ENCODE data around the gene ZDHHC15.
A peak's percentile ranks its signal among the peaks of the same experiment; 100 is the strongest.
"Not testable (repeated sequence)": the region's sequence is repeated elsewhere in the genome, so short reads cannot be mapped to it uniquely, and the experiment has no call there.

Gene ZDHHC15

GRCh38 chrX:75348601-75349000, 174.2 kb downstream of the ZDHHC15 start:
- DNase-seq, H3K4me3 Mint-ChIP-seq, H3K27me3 Mint-ChIP-seq, H3K4me1 Mint-ChIP-seq, H3K27ac Mint-ChIP-seq, H3K36me3 Mint-ChIP-seq, CTCF ChIA-PET: not testable (repeated sequence)
- peaks cover 11% of the 10 kb centered on the region for H3K9me3 Mint-ChIP-seq

DNA sequence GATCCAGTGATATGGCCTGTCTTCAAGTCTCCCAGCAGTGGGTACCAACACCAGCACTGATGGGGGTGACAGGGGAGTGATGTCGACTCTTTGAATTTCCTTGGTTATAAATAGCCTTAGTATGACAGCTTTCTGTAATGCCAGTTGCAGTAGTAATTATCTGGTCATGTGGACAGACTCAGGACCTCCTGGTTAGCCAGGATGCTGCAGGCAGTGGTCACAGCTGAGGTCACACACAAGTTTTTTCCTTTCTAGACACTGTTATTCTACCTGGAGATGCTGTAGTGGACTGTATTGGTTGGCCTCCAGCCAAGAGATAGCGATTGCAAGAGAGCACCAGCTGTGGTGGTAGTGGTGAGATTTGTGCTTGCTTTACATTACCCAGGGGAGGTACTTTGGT, 185.3 kb downstream of the ZDHHC15 start:
- Mint-ChIP-seq H3K4me1 (no peaks in the 10 kb centered on the region), H3K9me3 (peaks cover 7% of the 10 kb centered on the region), H3K36me3 (peaks cover 7% of the 10 kb centered on the region), H3K4me3 (no peak overlapping the region), H3K27ac (no peak overlapping the region), H3K27me3 (no peaks in the 10 kb centered on the region)
- CTCF ChIA-PET, result no interaction called here
- no peak for DNase-seq

- CTCF ChIA-PET, result no interaction called here
Observed at GRCh38 chrX:75335127-75335458, 187.7 kb downstream of the ZDHHC15 start.

GRCh38 chrX:75334407-75335126, 188.3 kb downstream of the ZDHHC15 start:
- CTCF ChIA-PET, H3K4me3 Mint-ChIP-seq, H3K27ac Mint-ChIP-seq, H3K27me3 Mint-ChIP-seq, H3K4me1 Mint-ChIP-seq, DNase-seq: not testable (repeated sequence)
- peaks cover 18% of the 10 kb centered on the region for H3K36me3 Mint-ChIP-seq
- peaks cover 14% of the 10 kb centered on the region for H3K9me3 Mint-ChIP-seq

More at GRCh38 chrX:75335127-75335458, 187.7 kb downstream of the ZDHHC15 start:
- Mint-ChIP-seq H3K27me3 (no peaks in the 10 kb centered on the region), H3K4me1 (no peaks in the 10 kb centered on the region), H3K4me3 (no peak overlapping the region), H3K27ac (no peak overlapping the region), H3K9me3 (peaks cover 14% of the 10 kb centered on the region), H3K36me3 (peaks cover 18% of the 10 kb centered on the region)
- DNase-seq, result no peak

DNA sequence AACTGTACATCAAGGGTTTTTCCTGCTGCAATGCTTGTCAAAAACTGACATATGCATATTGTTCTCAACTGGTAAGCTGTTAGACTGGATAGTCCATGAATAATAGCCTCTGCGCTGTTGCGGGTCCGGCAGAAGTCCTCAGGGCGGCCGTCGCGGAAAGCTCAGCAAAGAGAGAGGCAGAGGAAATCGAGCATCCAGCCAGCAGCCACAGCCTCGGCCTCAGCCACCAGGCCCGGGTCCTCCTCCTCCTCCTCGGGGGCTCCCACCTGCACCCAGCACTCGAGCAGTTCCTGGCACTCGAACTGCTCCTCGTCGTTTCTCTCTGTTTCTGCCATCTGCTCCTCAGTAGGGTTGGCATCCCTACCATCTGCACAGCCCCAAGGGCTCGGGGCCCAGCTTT, 195.2 kb downstream of the ZDHHC15 start:
- H3K9me3 Mint-ChIP-seq, result peaks cover 14% of the 10 kb centered on the region
- CTCF ChIA-PET, result no interaction called here
- H3K27ac Mint-ChIP-seq, result peak overlapping the region; percentile 37
- H3K4me1 Mint-ChIP-seq, result no peaks in the 10 kb centered on the region
- DNase-seq, result no peak
- H3K4me3 Mint-ChIP-seq, result no peak overlapping the region
- H3K27me3 Mint-ChIP-seq, result no peaks in the 10 kb centered on the region
- peaks cover 42% of the 10 kb centered on the region for H3K36me3 Mint-ChIP-seq
